DMS 273 (cell line): ENCODE data around the gene DHFR2.
"Not testable (repeated sequence)": the region's sequence is repeated elsewhere in the genome, so short reads cannot be mapped to it uniquely, and the experiment has no call there.

Experiments used
- DNase-seq: peaks from one replicate; lab custom pipeline; 2025; ENCODE audit not compliant: unreplicated experiment; lab: John Stamatoyannopoulos, UW

Gene DHFR2

GRCh38 chr3:94062513-94063404 is at the start of gene DHFR2, which contains the start of gene NSUN3:
Gene DHFR2 (minus strand): TSS chr3:94062916. CDS start chr3:94061511, 1,405 bp downstream.
Gene NSUN3 (plus strand): TSS chr3:94063061. CDS start chr3:94063127, 66 bp downstream.
- peak; percentile 100 for DNase-seq

GRCh38 chr3:94110854-94111253 is 48.1 kb upstream of the DHFR2 start:
- DNase-seq: no peak

- not testable (repeated sequence) for DNase-seq
Measured at GRCh38 chr3:94110232-94110631, 47.5 kb upstream of the DHFR2 start.

GRCh38 chr3:94106268-94106667 is 43.6 kb upstream of the DHFR2 start:
- DNase-seq: no peak

GRCh38 chr3:94101860-94102259 is 39.1 kb upstream of the DHFR2 start:
- DNase-seq: peak; percentile 32

GRCh38 chr3:94099311-94099710 is 36.6 kb upstream of the DHFR2 start:
- no peak for DNase-seq

- no peak for DNase-seq
Measured at GRCh38 chr3:94098452-94098851, 35.7 kb upstream of the DHFR2 start.

- no peak for DNase-seq
Measured at GRCh38 chr3:94095111-94095510, 32.4 kb upstream of the DHFR2 start.

GRCh38 chr3:94093151-94093550 is 30.4 kb upstream of the DHFR2 start:
- DNase-seq: no peak

- no peak for DNase-seq
Measured at GRCh38 chr3:94092086-94092485, 29.4 kb upstream of the DHFR2 start.

GRCh38 chr3:94089126-94089525 is 26.4 kb upstream of the DHFR2 start:
- DNase-seq: no peak

GRCh38 chr3:94083261-94083660 is 20.5 kb upstream of the DHFR2 start:
- DNase-seq: no peak

- DNase-seq: peak; percentile 66
Measured at GRCh38 chr3:94082391-94082937, 19.7 kb upstream of the DHFR2 start.

- no peak for DNase-seq
Measured at GRCh38 chr3:94081884-94082283, 19.2 kb upstream of the DHFR2 start.

GRCh38 chr3:94080552-94080951 is 17.8 kb upstream of the DHFR2 start:
- DNase-seq: not testable (repeated sequence)

GRCh38 chr3:94076055-94076454 is 13.3 kb upstream of the DHFR2 start:
- no peak for DNase-seq

GRCh38 chr3:94071713-94072284 is 9.1 kb upstream of the DHFR2 start:
- DNase-seq: no peak

GRCh38 chr3:94070341-94070911 is 7.7 kb upstream of the DHFR2 start:
- no peak for DNase-seq

- peak; percentile 47 for DNase-seq
Measured at GRCh38 chr3:94069194-94069813, 6.6 kb upstream of the DHFR2 start.

- no peak for DNase-seq
Measured at GRCh38 chr3:94066506-94067500, 4.1 kb upstream of the DHFR2 start.
